ENCODE data around the gene AKAP11. TPM values are rescaled to one million over a fixed set of nuclear protein-coding genes. Genes with fewer than 3 reads are reported as not detected.

AKAP11 gene
- total RNA-seq, 2 experiments from 2014 or later = 38.9 to 39.4 TPM

Other genes starting within 250 kb of the AKAP11 start
- gene DGKH, start 223.5 kb upstream of the AKAP11 start, total RNA-seq = 10 to 100 TPM; 15.2 to 16.2 TPM